ENCODE data around the gene APOBEC3G. TPM values are rescaled to one million over a fixed set of nuclear protein-coding genes. Genes with fewer than 3 reads are reported as not detected.

APOBEC3G gene
- polyA plus RNA-seq, 1 donor (not counting 4 experiments of a cell fraction or from before 2014, with no cell fraction given), result 7.8 TPM

GRCh38 chr22:39117585-39118191 lies 40.6 kb downstream of the APOBEC3G start:
- no peak for DNase-seq (ENCODE audit: low read depth, low spot score)
- Histone ChIP-seq H3K4me2 (ENCODE audit: control insufficient read depth, extremely low read depth, insufficient read depth, low read depth, low read length) (no peak overlapping the region), H3K27ac (ENCODE audit: control insufficient read depth, insufficient read depth, low read length) (no peak overlapping the region), H2AFZ (ENCODE audit: control insufficient read depth, low read length) (peak overlapping the region; percentile 44), H3K79me2 (ENCODE audit: control insufficient read depth, insufficient read depth, low read length) (no peaks in the 10 kb centered on the region), H3K9ac (ENCODE audit: control insufficient read depth, extremely low read depth, insufficient read depth, low read length) (no peak overlapping the region), H3K9me3 (ENCODE audit: control insufficient read depth, low read depth, low read length) (no peaks in the 10 kb centered on the region), H4K20me1 (ENCODE audit: control insufficient read depth, extremely low read depth, insufficient read depth, low read length) (no peaks in the 10 kb centered on the region), H3K36me3 (ENCODE audit: control insufficient read depth in 2 of 2, extremely low read depth in 1 of 2, insufficient read depth in 2 of 2, low read length in 2 of 2) (no peaks in the 10 kb centered on the region), H3K4me3 (ENCODE audit: control insufficient read depth in 2 of 3, extremely low read depth in 1 of 3, insufficient read depth in 2 of 3, low read depth in 1 of 3, low read length in 3 of 3) (no peak overlapping the region), H3K27me3 (ENCODE audit: control insufficient read depth, extremely low read depth, insufficient read depth, low read length) (no peaks in the 10 kb centered on the region), H3K4me1 (ENCODE audit: control insufficient read depth, extremely low read depth, insufficient read depth, low read length) (peaks cover 15% of the 10 kb centered on the region), H3K9me1 (ENCODE audit: control insufficient read depth, extremely low read depth, insufficient read depth, low read length) (no peaks in the 10 kb centered on the region)
- FAIRE-seq, result peak; percentile 88
- dilution Hi-C loops (cut with MboI; ENCODE audit: extremely low pct_ligation_motif_present, low sequenced_read_pairs), result no loop called here
- TF ChIP-seq CTCF (optimal IDR thresholded peaks at IDR 0.05 in 1 of 3, IDR thresholded peaks at IDR 0.05 in 1 of 3, conservative IDR thresholded peaks at IDR 0.05 in 1 of 3; ENCODE audit: extremely low read depth in 1 of 3, insufficient read depth in 2 of 3, low read length in 3 of 3) (peak; percentile 54 to 67 (median 62)), EZH2 (IDR thresholded peaks at IDR 0.05; ENCODE audit: low read length) (no peak)

GRCh38 chr22:39120983-39121382 lies 43.9 kb downstream of the APOBEC3G start:
- no peak for FAIRE-seq

More at GRCh38 chr22:39120983-39121382, 43.9 kb downstream of the APOBEC3G start:
- H3K27me3 ChIP-seq (ENCODE audit: control insufficient read depth, extremely low read depth, insufficient read depth, low read length), result no peaks in the 10 kb centered on the region
- no peak overlapping the region for H2AFZ ChIP-seq (ENCODE audit: control insufficient read depth, low read length)
- TF ChIP-seq CTCF (optimal IDR thresholded peaks at IDR 0.05 in 1 of 3, IDR thresholded peaks at IDR 0.05 in 1 of 3, conservative IDR thresholded peaks at IDR 0.05 in 1 of 3; ENCODE audit: extremely low read depth in 1 of 3, insufficient read depth in 2 of 3, low read length in 3 of 3) (no peak), EZH2 (IDR thresholded peaks at IDR 0.05; ENCODE audit: low read length) (no peak)
- no peaks in the 10 kb centered on the region for H3K79me2 ChIP-seq (ENCODE audit: control insufficient read depth, insufficient read depth, low read length)
- no peaks in the 10 kb centered on the region for H3K9me1 ChIP-seq (ENCODE audit: control insufficient read depth, extremely low read depth, insufficient read depth, low read length)
- H3K9ac ChIP-seq (ENCODE audit: control insufficient read depth, extremely low read depth, insufficient read depth, low read length), result no peak overlapping the region
- dilution Hi-C loops (cut with MboI; ENCODE audit: extremely low pct_ligation_motif_present, low sequenced_read_pairs), result no loop called here
- H3K4me1 ChIP-seq (ENCODE audit: control insufficient read depth, extremely low read depth, insufficient read depth, low read length), result peaks cover 8% of the 10 kb centered on the region
- H3K4me2 ChIP-seq (ENCODE audit: control insufficient read depth, extremely low read depth, insufficient read depth, low read depth, low read length), result no peak overlapping the region
- H4K20me1 ChIP-seq (ENCODE audit: control insufficient read depth, extremely low read depth, insufficient read depth, low read length), result no peaks in the 10 kb centered on the region
- H3K36me3 ChIP-seq (ENCODE audit: control insufficient read depth in 2 of 2, extremely low read depth in 1 of 2, insufficient read depth in 2 of 2, low read length in 2 of 2), result no peaks in the 10 kb centered on the region
- no peak overlapping the region for H3K27ac ChIP-seq (ENCODE audit: control insufficient read depth, insufficient read depth, low read length)
- no peaks in the 10 kb centered on the region for H3K9me3 ChIP-seq (ENCODE audit: control insufficient read depth, low read depth, low read length)
- DNase-seq (ENCODE audit: low read depth, low spot score), result no peak
- no peak overlapping the region for H3K4me3 ChIP-seq (ENCODE audit: control insufficient read depth in 2 of 3, extremely low read depth in 1 of 3, insufficient read depth in 2 of 3, low read depth in 1 of 3, low read length in 3 of 3)

Data from keratinocyte (primary cell).